Testis (tissue), 3 donors: Measurements from ENCODE around the gene AVP. TPM values are rescaled to one million over a fixed set of nuclear protein-coding genes. Genes with fewer than 3 reads are reported as not detected.

Experiments used
- DNase-seq: peaks from one replicate; pipeline ENCODE4 v3.0.0-alpha.2; 2019
- H3K27ac ChIP-seq, 2 donors: fragments of 200-600 bp; sonication (generic); one replicate each; pipeline ENCODE4 v1.5.1; 2019
- H3K27me3 ChIP-seq: fragments of 200-600 bp; sonication (generic); one replicate; pipeline ENCODE4 v1.5.1; 2019
- H3K36me3 ChIP-seq: fragments of 200-600 bp; sonication (generic); one replicate; pipeline ENCODE4 v1.5.1; 2017; ENCODE audit warnings: low read depth; ENCODE audit errors: missing control alignments
- H3K4me1 ChIP-seq: fragments of 200-600 bp; sonication (generic); one replicate; pipeline ENCODE4 v1.5.1; 2019
- H3K4me3 ChIP-seq, 2 donors: fragments of 200-600 bp; sonication (generic); one replicate each; pipeline ENCODE4 v1.5.1; 2017 to 2019
- H3K9me3 ChIP-seq: fragments of 200-600 bp; sonication (generic); one replicate; pipeline ENCODE4 v1.5.1; 2017
- POLR2A ChIP-seq: fragments of 450-650 bp; IDR thresholded peaks from one replicate; pipeline ENCODE4 v1.6.1; 2017; ENCODE audit warnings: antibody characterized with exemption, mild to moderate bottlenecking, moderate library complexity
- WGBS, 2 donors: methylation state at CpG; one replicate each; pipeline ENCODE4 v1.1.5; 2018; 5-methylcytosine and 5-hydroxymethylcytosine counted together
- intact Hi-C: fragments of 100-400 bp; cut with DNase I; formaldehyde crosslinking; loops from one replicate; pipeline ENCODE4 v1.15.1; 2023; ENCODE audit warnings: low total_unique reads
- polyA plus RNA-seq: library from polyadenylated mRNA; stranded (reverse); fragments of 350-450 nt; fragmentation: Illumina TruSeq; extraction: RNeasy Lipid Tissue Mini Kit (QIAGEN cat#74804); gene quantifications from one replicate; pipeline ENCODE4 v1.2.3, GENCODE V29; 2014; ENCODE audit warnings: low read depth, low replicate concordance; ENCODE audit not compliant: insufficient read depth
- total RNA-seq, 2 donors: library from RNA; depleted of rRNA; stranded (reverse); fragments of >200 nt; gene quantifications; one replicate each; pipeline ENCODE4 v1.2.3, GENCODE V29; 2016
- TF ChIP-seq, protein P1 (sequence below), 3 experiments: fragments of 450-650 bp in 2 of 3; fragments of 200-600 bp in 1 of 3; sonication (generic) in 1 of 3; IDR thresholded peaks; one replicate each; pipeline ENCODE4 v1.5.1; 2016 to 2019; ENCODE audit warnings: antibody characterized with exemption in 3 of 3, mild to moderate bottlenecking in 2 of 3, moderate library complexity in 1 of 3

AVP gene
- total and polyA plus RNA-seq, 3 donors from 2014 or later: 1.3 TPM; not detected in 2

DNA sequence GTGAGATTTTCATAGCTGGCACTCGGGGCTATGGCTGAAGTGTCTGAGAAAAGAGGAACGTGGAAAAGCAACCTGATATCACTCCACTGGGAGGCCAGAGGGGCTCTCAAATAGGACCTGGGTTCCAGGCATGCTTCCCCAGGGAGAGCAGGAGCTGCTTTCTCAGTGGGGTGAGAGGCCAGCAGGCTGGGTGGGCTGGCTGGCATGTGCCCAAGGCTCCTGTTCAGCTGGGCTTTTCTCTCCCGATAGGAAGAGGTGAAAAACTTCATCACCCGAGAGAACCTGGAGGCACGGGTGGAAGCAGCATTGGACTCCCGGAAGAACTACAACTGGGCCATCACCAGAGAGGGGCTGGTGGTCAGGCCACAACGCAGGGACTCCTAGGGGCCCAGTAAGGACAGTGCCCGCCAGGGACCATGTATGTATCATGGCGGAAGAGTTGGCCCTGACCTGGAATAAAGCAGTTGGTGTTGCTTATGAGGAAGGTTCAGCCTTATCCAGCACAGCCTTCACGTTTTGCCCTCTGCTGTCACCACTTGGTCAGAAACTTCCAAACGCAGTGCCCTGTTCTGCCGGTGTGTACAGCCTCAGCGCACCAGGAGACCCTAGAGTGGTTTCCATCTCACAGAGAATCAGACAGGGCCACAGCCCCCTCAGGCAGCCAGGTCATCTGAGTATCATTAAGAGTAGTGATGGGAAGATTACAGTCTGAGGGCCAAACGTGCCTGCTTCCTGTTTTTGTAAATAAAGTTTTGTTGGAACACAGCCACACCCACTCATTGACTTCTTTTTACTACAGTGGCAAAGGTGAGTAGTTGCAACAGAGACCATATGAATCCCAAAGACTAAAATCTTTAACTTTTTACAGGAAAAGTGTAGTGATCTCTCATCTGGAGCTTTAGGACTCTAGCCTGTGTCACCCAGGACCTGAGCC, 36.8 kb downstream of the AVP start:
- no peak overlapping the region for H3K27ac ChIP-seq
- DNase-seq: no peak
- no peak overlapping the region for H3K4me3 ChIP-seq
- intact Hi-C loops: no loop called here
- H3K27me3 ChIP-seq: no peaks in the 10 kb centered on the region
- H3K36me3 ChIP-seq: no peaks in the 10 kb centered on the region
- 50 to 61% methylated on average over 11 to 14 of the region's 14 CpGs for WGBS, 2 donors
- TF ChIP-seq, protein P1, sequence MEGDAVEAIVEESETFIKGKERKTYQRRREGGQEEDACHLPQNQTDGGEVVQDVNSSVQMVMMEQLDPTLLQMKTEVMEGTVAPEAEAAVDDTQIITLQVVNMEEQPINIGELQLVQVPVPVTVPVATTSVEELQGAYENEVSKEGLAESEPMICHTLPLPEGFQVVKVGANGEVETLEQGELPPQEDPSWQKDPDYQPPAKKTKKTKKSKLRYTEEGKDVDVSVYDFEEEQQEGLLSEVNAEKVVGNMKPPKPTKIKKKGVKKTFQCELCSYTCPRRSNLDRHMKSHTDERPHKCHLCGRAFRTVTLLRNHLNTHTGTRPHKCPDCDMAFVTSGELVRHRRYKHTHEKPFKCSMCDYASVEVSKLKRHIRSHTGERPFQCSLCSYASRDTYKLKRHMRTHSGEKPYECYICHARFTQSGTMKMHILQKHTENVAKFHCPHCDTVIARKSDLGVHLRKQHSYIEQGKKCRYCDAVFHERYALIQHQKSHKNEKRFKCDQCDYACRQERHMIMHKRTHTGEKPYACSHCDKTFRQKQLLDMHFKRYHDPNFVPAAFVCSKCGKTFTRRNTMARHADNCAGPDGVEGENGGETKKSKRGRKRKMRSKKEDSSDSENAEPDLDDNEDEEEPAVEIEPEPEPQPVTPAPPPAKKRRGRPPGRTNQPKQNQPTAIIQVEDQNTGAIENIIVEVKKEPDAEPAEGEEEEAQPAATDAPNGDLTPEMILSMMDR (IDR thresholded peaks at IDR 0.05): no peak
- TF ChIP-seq POLR2A: no peak
- H3K9me3 ChIP-seq: no peaks in the 10 kb centered on the region
- no peaks in the 10 kb centered on the region for H3K4me1 ChIP-seq

DNA sequence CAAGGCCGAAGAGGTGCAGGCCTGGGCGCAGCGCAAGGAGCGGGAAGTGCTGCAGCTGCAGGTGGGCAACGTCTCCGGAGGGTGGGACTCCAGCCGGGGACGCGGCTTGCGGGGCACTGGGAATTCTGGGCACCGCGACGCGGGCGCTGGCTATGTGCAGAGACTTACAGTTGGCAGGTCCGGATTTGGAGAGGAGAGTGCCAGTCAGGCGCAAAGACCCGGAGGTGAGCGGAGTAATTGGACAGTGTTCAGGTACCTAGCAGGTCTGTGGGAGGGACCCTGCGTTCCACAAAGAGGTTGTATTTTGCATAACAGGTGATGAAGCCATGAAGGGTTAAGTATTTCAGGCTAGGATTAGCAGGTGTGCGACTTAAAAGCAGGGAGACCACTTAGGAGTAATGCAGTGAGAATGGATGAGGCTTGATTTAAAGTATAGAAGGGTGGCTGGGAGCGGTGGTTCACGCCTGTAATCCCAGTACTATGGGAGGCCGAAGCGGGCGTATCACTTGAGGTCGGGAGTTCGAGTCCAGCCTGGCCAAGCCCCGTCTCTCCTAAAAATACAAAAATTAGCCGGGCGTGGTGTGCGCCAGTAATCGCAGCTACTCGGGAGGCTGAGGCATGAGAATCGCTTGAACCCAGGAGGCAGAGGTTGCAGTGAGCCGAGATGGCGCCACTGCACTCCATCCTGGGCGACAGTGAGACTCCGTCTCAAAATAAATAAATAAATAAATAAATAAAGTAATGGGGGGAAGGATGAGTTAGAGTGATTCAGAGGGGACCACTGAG, 37.7 kb downstream of the AVP start:
- H3K36me3 ChIP-seq: no peaks in the 10 kb centered on the region
- TF ChIP-seq, protein P1 (IDR thresholded peaks at IDR 0.05): no peak
- peak overlapping the region in 1 of 2 donors; percentile 85 for H3K27ac ChIP-seq
- H3K4me1 ChIP-seq: peaks cover 6% of the 10 kb centered on the region
- no peak for DNase-seq
- 32 to 33% methylated on average over 34 to 39 of the region's 39 CpGs for WGBS, 2 donors
- no peaks in the 10 kb centered on the region for H3K27me3 ChIP-seq
- no peaks in the 10 kb centered on the region for H3K9me3 ChIP-seq
- intact Hi-C loops: no loop called here
- H3K4me3 ChIP-seq: peak overlapping the region; percentile 72 to 88

DNA sequence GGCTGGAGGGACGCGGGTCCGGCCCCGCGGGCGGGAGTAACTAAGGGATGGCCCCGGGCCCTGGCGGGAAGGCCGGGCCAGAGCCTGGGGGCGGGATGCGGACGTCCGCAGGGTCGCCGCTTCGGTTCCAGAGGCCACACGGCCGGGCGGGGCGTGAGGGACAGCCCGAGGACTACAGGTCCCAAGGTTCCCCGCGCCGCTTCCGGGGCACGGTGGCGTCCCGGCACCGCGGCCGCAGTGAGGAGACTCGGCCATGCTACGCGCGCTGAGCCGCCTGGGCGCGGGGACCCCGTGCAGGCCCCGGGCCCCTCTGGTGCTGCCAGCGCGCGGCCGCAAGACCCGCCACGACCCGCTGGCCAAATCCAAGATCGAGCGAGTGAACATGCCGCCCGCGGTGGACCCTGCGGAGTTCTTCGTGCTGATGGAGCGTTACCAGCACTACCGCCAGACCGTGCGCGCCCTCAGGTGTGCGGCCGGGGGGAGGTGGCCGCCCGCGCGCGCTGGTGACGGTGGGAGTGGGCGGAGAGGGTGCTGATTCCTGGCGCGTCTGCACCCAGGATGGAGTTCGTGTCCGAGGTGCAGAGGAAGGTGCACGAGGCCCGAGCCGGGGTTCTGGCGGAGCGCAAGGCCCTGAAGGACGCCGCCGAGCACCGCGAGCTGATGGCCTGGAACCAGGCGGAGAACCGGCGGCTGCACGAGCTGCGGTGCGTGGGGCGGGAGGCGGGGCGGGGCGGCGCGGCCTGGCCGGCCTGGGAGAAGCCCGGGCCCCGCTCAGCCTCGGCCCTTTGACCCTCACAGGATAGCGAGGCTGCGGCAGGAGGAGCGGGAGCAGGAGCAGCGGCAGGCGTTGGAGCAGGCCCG, 38.5 kb downstream of the AVP start, which contains the start of gene MRPS26:
Gene MRPS26 (plus strand): TSS at position 237 of the 861 bp plus-strand sequence. CDS start 17 bp downstream, at position 254.
- Histone ChIP-seq H3K27me3 (no peaks in the 10 kb centered on the region), H3K36me3 (no peaks in the 10 kb centered on the region), H3K27ac (peak within 1 kb of the TSS; percentile 81 to 85), H3K4me1 (peaks cover 12% of the 10 kb centered on the region), H3K4me3 (peak within 1 kb of the TSS; percentile 72 to 88), H3K9me3 (no peaks in the 10 kb centered on the region)
- TF ChIP-seq, protein P1 (IDR thresholded peaks at IDR 0.05): no peak
- TF ChIP-seq POLR2A: peak; percentile 5
- DNase-seq: peak; percentile 94
- WGBS, 2 donors: 0 to 1% methylated on average over 19 to 60 of the region's 104 CpGs
- intact Hi-C loops: no loop called here

DNA sequence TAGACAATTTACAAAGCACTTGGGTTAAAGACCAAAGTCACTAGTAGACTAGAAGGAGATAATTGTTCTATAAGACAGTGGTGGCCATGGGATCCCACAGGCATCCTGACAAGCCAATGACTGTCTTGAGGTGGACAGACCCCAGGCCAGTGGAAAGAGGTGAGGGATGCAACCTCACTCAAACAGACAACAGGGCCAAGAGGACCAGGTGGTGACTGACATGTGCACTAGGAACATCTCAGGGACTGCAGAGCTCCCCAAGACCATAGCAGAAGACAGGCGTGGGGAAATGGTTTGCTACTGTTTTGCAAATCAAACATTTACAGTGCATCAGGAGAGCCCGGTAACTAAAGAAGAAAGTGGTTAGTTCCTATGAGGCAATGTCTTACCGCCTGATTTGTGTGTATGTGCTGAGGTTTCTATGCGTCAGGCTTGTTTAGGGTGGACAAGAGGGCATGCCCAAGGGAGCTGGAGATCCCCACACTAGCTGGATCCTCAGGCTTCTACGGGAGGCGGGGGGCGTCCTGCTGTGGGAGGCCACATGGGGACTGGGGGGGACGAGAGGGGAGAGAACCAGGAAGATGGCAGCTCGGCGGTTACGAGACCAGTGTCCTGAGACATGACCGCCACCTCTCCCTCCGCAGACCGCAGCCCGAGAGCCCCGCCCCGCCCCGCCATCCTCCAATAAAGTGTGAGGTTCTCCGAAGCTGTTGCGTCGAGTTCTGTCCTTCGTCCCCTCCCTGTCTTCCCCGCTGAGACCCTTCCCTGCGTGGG, 39.3 kb downstream of the AVP start:
- Histone ChIP-seq H3K27me3 (no peaks in the 10 kb centered on the region), H3K9me3 (no peaks in the 10 kb centered on the region), H3K36me3 (no peaks in the 10 kb centered on the region), H3K4me3 (peak overlapping the region; percentile 72 to 88), H3K27ac (peak overlapping the region; percentile 81 to 85), H3K4me1 (peaks cover 12% of the 10 kb centered on the region)
- intact Hi-C loops: no loop called here
- peak; percentile 78 for DNase-seq
- 3% methylated on average over 14 to 21 of the region's 24 CpGs for WGBS, 2 donors
- no peak for TF ChIP-seq POLR2A
- TF ChIP-seq, protein P1 (IDR thresholded peaks at IDR 0.05): no peak
